Erythroblast (primary cell): Measurements from ENCODE around the gene KITLG.
"Not testable (repeated sequence)": the region's sequence is repeated elsewhere in the genome, so short reads cannot be mapped to it uniquely, and the experiment has no call there.

Experiments used
- DNase-seq, 2 experiments: peaks; one replicate each; lab custom pipeline; 2025; lab: John Stamatoyannopoulos, UW
- GATA1 ChIP-seq: IDR thresholded peaks from 2 replicates; pipeline ENCODE4 v1.6.1; 2011; ENCODE audit warnings: low read depth, mild to moderate bottlenecking, control low read depth, low read length, moderate library complexity
- POLR2A ChIP-seq: IDR thresholded peaks from 2 replicates; pipeline ENCODE4 v1.6.1; 2011; ENCODE audit warnings: mild to moderate bottlenecking, low read length

KITLG gene

GRCh38 chr12:88509347-88509746, 70.9 kb downstream of the KITLG start:
- no peak for DNase-seq
- no peak for TF ChIP-seq POLR2A
- TF ChIP-seq GATA1 = no peak

GRCh38 chr12:88507851-88508250, 72.4 kb downstream of the KITLG start:
- not testable (repeated sequence) for DNase-seq

GRCh38 chr12:88507270-88507669, 73.0 kb downstream of the KITLG start:
- TF ChIP-seq GATA1 (no peak), POLR2A (no peak)
- no peak for DNase-seq

- no peak for DNase-seq
- TF ChIP-seq POLR2A (no peak), GATA1 (no peak)
Measured at GRCh38 chr12:88505696-88506095, 74.6 kb downstream of the KITLG start.

GRCh38 chr12:88503281-88503703, 77.0 kb downstream of the KITLG start:
- TF ChIP-seq POLR2A (no peak), GATA1 (no peak)

GRCh38 chr12:88501972-88502938, 78.0 kb downstream of the KITLG start:
- DNase-seq = no peak
- TF ChIP-seq GATA1 (no peak), POLR2A (no peak)

More at GRCh38 chr12:88503281-88503703, 77.0 kb downstream of the KITLG start:
- no peak for DNase-seq

- DNase-seq = no peak
- TF ChIP-seq POLR2A (no peak), GATA1 (no peak)
Measured at GRCh38 chr12:88496891-88497371, 83.3 kb downstream of the KITLG start.

GRCh38 chr12:88496429-88496828, 83.8 kb downstream of the KITLG start:
- no peak for DNase-seq
- no peak for TF ChIP-seq GATA1
- TF ChIP-seq POLR2A = no peak

GRCh38 chr12:88495031-88495430, 85.2 kb downstream of the KITLG start:
- no peak for TF ChIP-seq POLR2A
- TF ChIP-seq GATA1 = no peak
- DNase-seq = no peak

GRCh38 chr12:88494520-88494919, 85.8 kb downstream of the KITLG start:
- no peak for DNase-seq
- no peak for TF ChIP-seq POLR2A
- TF ChIP-seq GATA1 = no peak

GRCh38 chr12:88493636-88494035, 86.6 kb downstream of the KITLG start:
- DNase-seq = no peak
- no peak for TF ChIP-seq GATA1

- no peak for TF ChIP-seq POLR2A
- no peak for TF ChIP-seq GATA1
- no peak for DNase-seq
Measured at GRCh38 chr12:88490425-88490824, 89.8 kb downstream of the KITLG start.

- TF ChIP-seq GATA1 (no peak), POLR2A (no peak)
- no peak for DNase-seq
Measured at GRCh38 chr12:88472775-88473174, 107.5 kb downstream of the KITLG start.

- no peak for DNase-seq
- TF ChIP-seq GATA1 (no peak), POLR2A (no peak)
Measured at GRCh38 chr12:88472248-88472647, 108.0 kb downstream of the KITLG start.

- TF ChIP-seq GATA1 = no peak
- no peak for TF ChIP-seq POLR2A
- DNase-seq = no peak
Measured at GRCh38 chr12:88471331-88472045, 108.8 kb downstream of the KITLG start.

GRCh38 chr12:88469154-88469553, 111.1 kb downstream of the KITLG start:
- no peak for DNase-seq
- TF ChIP-seq GATA1 (no peak), POLR2A (no peak)
